ENCODE measurements around the gene CCDC12. TPM values are rescaled to one million over a fixed set of nuclear protein-coding genes. Genes with fewer than 3 reads are reported as not detected.

The CCDC12 gene
- polyA plus RNA-seq, 1 of the 3 experiments (the other 2 are of a cell fraction): 105 TPM

- Histone ChIP-seq H3K4me2 (no peak overlapping the region), H2AFZ (ENCODE audit: low read depth) (no peak overlapping the region), H3K27me3 (ENCODE audit: insufficient read depth) (peaks cover 5% of the 10 kb centered on the region), H3K4me3 (ENCODE audit: low read depth in 2 of 2, low read length in 1 of 2) (no peak overlapping the region), H3K79me2 (ENCODE audit: insufficient read depth) (no peaks in the 10 kb centered on the region), H3K9me2 (no peaks in the 10 kb centered on the region), H3K27ac (ENCODE audit: low read depth in 2 of 2, low read length in 1 of 2) (no peak overlapping the region), H3K9me3 (no peaks in the 10 kb centered on the region), H3K4me1 (ENCODE audit: control insufficient read depth in 1 of 2, insufficient read depth in 2 of 2, low read depth in 1 of 2, low read length in 1 of 2) (peaks cover 0 to 14% of the 10 kb centered on the region in 2 experiments; a peak in 1 of 4 replicates), H3K36me3 (replicated peaks in 1 of 2; ENCODE audit: control insufficient read depth in 1 of 2, insufficient read depth in 2 of 2, low read length in 1 of 2) (no peaks in the 10 kb centered on the region), H3F3A (replicated peaks; ENCODE audit: insufficient read depth) (peaks cover 7% of the 10 kb centered on the region), H4K20me1 (ENCODE audit: insufficient read depth) (no peaks in the 10 kb centered on the region), H3K9ac (no peak overlapping the region)
- TF ChIP-seq CTCF (IDR thresholded peaks at IDR 0.05): no peak
- no peak for TF ChIP-seq FOXJ3 (CRISPR knock-in tag; IDR thresholded peaks at IDR 0.05)
- TF ChIP-seq RCOR1 (IDR thresholded peaks at IDR 0.05; ENCODE audit: low read length): no peak
- TF ChIP-seq YY1 (IDR thresholded peaks at IDR 0.05; ENCODE audit: low read depth): no peak
- no peak for TF ChIP-seq POLR2AphosphoS5 (IDR thresholded peaks at IDR 0.05; ENCODE audit: low read depth, low read length)
- TF ChIP-seq TAF1 (IDR thresholded peaks at IDR 0.05; ENCODE audit: borderline replicate concordance, low read depth, low read length): no peak
- no peak for TF ChIP-seq EZH2phosphoT487 (IDR thresholded peaks at IDR 0.05; ENCODE audit: borderline replicate concordance, low read depth)
- no peak for TF ChIP-seq GATA2 (CRISPR knock-in tag; IDR thresholded peaks at IDR 0.05)
- TF ChIP-seq, protein P1, sequence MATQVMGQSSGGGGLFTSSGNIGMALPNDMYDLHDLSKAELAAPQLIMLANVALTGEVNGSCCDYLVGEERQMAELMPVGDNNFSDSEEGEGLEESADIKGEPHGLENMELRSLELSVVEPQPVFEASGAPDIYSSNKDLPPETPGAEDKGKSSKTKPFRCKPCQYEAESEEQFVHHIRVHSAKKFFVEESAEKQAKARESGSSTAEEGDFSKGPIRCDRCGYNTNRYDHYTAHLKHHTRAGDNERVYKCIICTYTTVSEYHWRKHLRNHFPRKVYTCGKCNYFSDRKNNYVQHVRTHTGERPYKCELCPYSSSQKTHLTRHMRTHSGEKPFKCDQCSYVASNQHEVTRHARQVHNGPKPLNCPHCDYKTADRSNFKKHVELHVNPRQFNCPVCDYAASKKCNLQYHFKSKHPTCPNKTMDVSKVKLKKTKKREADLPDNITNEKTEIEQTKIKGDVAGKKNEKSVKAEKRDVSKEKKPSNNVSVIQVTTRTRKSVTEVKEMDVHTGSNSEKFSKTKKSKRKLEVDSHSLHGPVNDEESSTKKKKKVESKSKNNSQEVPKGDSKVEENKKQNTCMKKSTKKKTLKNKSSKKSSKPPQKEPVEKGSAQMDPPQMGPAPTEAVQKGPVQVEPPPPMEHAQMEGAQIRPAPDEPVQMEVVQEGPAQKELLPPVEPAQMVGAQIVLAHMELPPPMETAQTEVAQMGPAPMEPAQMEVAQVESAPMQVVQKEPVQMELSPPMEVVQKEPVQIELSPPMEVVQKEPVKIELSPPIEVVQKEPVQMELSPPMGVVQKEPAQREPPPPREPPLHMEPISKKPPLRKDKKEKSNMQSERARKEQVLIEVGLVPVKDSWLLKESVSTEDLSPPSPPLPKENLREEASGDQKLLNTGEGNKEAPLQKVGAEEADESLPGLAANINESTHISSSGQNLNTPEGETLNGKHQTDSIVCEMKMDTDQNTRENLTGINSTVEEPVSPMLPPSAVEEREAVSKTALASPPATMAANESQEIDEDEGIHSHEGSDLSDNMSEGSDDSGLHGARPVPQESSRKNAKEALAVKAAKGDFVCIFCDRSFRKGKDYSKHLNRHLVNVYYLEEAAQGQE (IDR thresholded peaks at IDR 0.05; ENCODE audit: low read depth, low read length): no peak
- no peak for TF ChIP-seq MXI1 (IDR thresholded peaks at IDR 0.05; ENCODE audit: low read depth, low read length)
- TF ChIP-seq SMC3 (IDR thresholded peaks at IDR 0.05; ENCODE audit: low read depth, low read length): no peak
- TF ChIP-seq, protein P2, sequence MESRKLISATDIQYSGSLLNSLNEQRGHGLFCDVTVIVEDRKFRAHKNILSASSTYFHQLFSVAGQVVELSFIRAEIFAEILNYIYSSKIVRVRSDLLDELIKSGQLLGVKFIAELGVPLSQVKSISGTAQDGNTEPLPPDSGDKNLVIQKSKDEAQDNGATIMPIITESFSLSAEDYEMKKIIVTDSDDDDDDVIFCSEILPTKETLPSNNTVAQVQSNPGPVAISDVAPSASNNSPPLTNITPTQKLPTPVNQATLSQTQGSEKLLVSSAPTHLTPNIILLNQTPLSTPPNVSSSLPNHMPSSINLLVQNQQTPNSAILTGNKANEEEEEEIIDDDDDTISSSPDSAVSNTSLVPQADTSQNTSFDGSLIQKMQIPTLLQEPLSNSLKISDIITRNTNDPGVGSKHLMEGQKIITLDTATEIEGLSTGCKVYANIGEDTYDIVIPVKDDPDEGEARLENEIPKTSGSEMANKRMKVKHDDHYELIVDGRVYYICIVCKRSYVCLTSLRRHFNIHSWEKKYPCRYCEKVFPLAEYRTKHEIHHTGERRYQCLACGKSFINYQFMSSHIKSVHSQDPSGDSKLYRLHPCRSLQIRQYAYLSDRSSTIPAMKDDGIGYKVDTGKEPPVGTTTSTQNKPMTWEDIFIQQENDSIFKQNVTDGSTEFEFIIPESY (IDR thresholded peaks at IDR 0.05; ENCODE audit: borderline replicate concordance, low read depth): no peak
- TF ChIP-seq ELF1 (IDR thresholded peaks at IDR 0.05): no peak
- no peak for TF ChIP-seq NFIC (IDR thresholded peaks at IDR 0.05; ENCODE audit: borderline replicate concordance)
- no peak for TF ChIP-seq RFX5 (IDR thresholded peaks at IDR 0.05; ENCODE audit: low read length)
- 90% methylated on average over 10 of the region's 13 CpGs for WGBS (ENCODE audit: low lambda C conversion rate)
- no peak for DNase-seq
- POLR2A ChIA-PET: no interaction called here
- CTCF ChIA-PET: interaction anchor here (0.6 to 31.0 kb wide), 9 partner anchors 15 to 400 kb away, joined by 3 to 480 read pairs (median 4); partner anchors contain the start of gene PTH1R
These were observed 87.8 kb downstream of the CCDC12 start for GRCh38 chr3:46888705-46889104.

All from SK-N-SH (cell line).